DOHH2 (cell line): ENCODE measurements around the gene SLC9A1.

Experiments used
- H3F3A ChIP-seq: fragments of 200-600 bp; sonication (generic), shearing (Covaris generic); 2 replicates; pipeline ENCODE4 v1.6.0; 2016; ENCODE audit warnings: antibody characterized with exemption, mild to moderate bottlenecking; ENCODE audit not compliant: control insufficient read depth, insufficient read depth
- H3K27ac ChIP-seq: fragments of 200-600 bp; sonication (generic); 2 replicates; pipeline ENCODE4 v1.5.1; 2014; ENCODE audit warnings: low read depth, mild to moderate bottlenecking, low read length, moderate library complexity
- H3K27me3 ChIP-seq: fragments of 200-600 bp; sonication (generic); 2 replicates; pipeline ENCODE4 v1.6.1; 2014; ENCODE audit warnings: mild to moderate bottlenecking, low read length, mixed read lengths; ENCODE audit not compliant: control insufficient read depth
- H3K36me3 ChIP-seq: fragments of 200-600 bp; sonication (generic); 2 replicates; pipeline ENCODE4 v1.6.1; 2014; ENCODE audit warnings: mild to moderate bottlenecking, low read length, moderate library complexity, mixed read lengths; ENCODE audit not compliant: control insufficient read depth
- H3K4me1 ChIP-seq: fragments of 200-600 bp; sonication (generic); 2 replicates; pipeline ENCODE4 v1.6.1; 2014; ENCODE audit warnings: mild to moderate bottlenecking, low read length, mixed read lengths; ENCODE audit not compliant: control insufficient read depth
- H3K4me2 ChIP-seq: fragments of 200-600 bp; sonication (generic); 2 replicates; pipeline ENCODE4 v1.6.0; 2014; ENCODE audit warnings: mild to moderate bottlenecking, low read length, moderate library complexity
- H3K4me3 ChIP-seq: fragments of 200-600 bp; sonication (generic); 2 replicates; pipeline ENCODE4 v1.5.1; 2014; ENCODE audit warnings: mild to moderate bottlenecking, low read length, mixed read lengths
- H3K79me2 ChIP-seq: fragments of 200-600 bp; sonication (generic); 2 replicates; pipeline ENCODE4 v1.6.1; 2014; ENCODE audit warnings: mild to moderate bottlenecking, low read length, mixed read lengths; ENCODE audit not compliant: control insufficient read depth
- H3K9me2 ChIP-seq: fragments of 200-600 bp; sonication (generic); replicated peaks from 2 replicates; pipeline ENCODE4 v1.6.1; 2014; ENCODE audit warnings: mild to moderate bottlenecking, low read length, mixed read lengths; ENCODE audit not compliant: control insufficient read depth
- H3K9me3 ChIP-seq: fragments of 200-600 bp; sonication (generic); 2 replicates; pipeline ENCODE4 v1.6.1; 2014; ENCODE audit warnings: antibody characterized with exemption, low read length, mixed read lengths; ENCODE audit not compliant: control insufficient read depth, insufficient read depth
- H4K20me1 ChIP-seq: fragments of 200-600 bp; sonication (generic); 2 replicates; pipeline ENCODE4 v1.6.0; 2014; ENCODE audit warnings: low read depth, mild to moderate bottlenecking, antibody characterized with exemption, low read length, moderate library complexity; ENCODE audit not compliant: control insufficient read depth, insufficient read depth
- CTCF ChIP-seq: fragments of 200-600 bp; sonication (generic); IDR thresholded peaks from one replicate; pipeline ENCODE4 v1.5.1; 2014; ENCODE audit warnings: antibody characterized with exemption, mild to moderate bottlenecking, low read depth, low read length; ENCODE audit not compliant: poor library complexity, severe bottlenecking
- EZH2phosphoT487 ChIP-seq: fragments of 200-600 bp; sonication (generic); IDR thresholded peaks from 2 replicates; pipeline ENCODE4 v1.6.1; 2017; ENCODE audit warnings: borderline replicate concordance, mild to moderate bottlenecking, antibody characterized with exemption, low read length, moderate library complexity, mixed read lengths

SLC9A1 gene

GRCh38 chr1:27132147-27132546 is 22.8 kb downstream of the SLC9A1 start:
- TF ChIP-seq CTCF (no peak), EZH2phosphoT487 (no peak)
- Histone ChIP-seq H3F3A (no peaks in the 10 kb centered on the region), H4K20me1 (no peaks in the 10 kb centered on the region), H3K27me3 (no peaks in the 10 kb centered on the region), H3K79me2 (peaks cover 14% of the 10 kb centered on the region), H3K4me2 (no peak overlapping the region), H3K9me3 (no peaks in the 10 kb centered on the region), H3K36me3 (peaks cover 3% of the 10 kb centered on the region; the same call in 1 of the 2 replicates), H3K27ac (no peak overlapping the region), H3K4me1 (peaks cover 27% of the 10 kb centered on the region), H3K9me2 (no peaks in the 10 kb centered on the region), H3K4me3 (no peak overlapping the region)

GRCh38 chr1:27130798-27131197 is 24.1 kb downstream of the SLC9A1 start:
- Histone ChIP-seq H3K4me1 (peaks cover 13% of the 10 kb centered on the region), H3K4me2 (no peak overlapping the region), H3K79me2 (peaks cover 3% of the 10 kb centered on the region; the same call in 1 of the 2 replicates), H3K27ac (no peak overlapping the region), H3K36me3 (0 out of 2 replicates have a peak, but pooled peaks cover 3% of the 10 kb centered on the region), H3K9me3 (no peaks in the 10 kb centered on the region), H4K20me1 (no peaks in the 10 kb centered on the region), H3F3A (no peaks in the 10 kb centered on the region), H3K27me3 (no peaks in the 10 kb centered on the region), H3K9me2 (no peaks in the 10 kb centered on the region), H3K4me3 (no peak overlapping the region)
- TF ChIP-seq EZH2phosphoT487, result no peak
- no peak for TF ChIP-seq CTCF

GRCh38 chr1:27129225-27129624 is 25.7 kb downstream of the SLC9A1 start:
- no peaks in the 10 kb centered on the region for H3F3A ChIP-seq
- H3K27me3 ChIP-seq, result no peaks in the 10 kb centered on the region
- peaks cover 10% of the 10 kb centered on the region; the same call in 1 of the 2 replicates for H3K4me1 ChIP-seq
- H3K9me3 ChIP-seq, result no peaks in the 10 kb centered on the region
- H4K20me1 ChIP-seq, result no peaks in the 10 kb centered on the region
- no peak for TF ChIP-seq CTCF
- no peak for TF ChIP-seq EZH2phosphoT487
- H3K4me3 ChIP-seq, result no peak overlapping the region
- no peak overlapping the region for H3K4me2 ChIP-seq
- no peaks in the 10 kb centered on the region for H3K9me2 ChIP-seq
- no peaks in the 10 kb centered on the region for H3K36me3 ChIP-seq
- H3K79me2 ChIP-seq, result no peaks in the 10 kb centered on the region
- H3K27ac ChIP-seq, result no peak overlapping the region

- no peaks in the 10 kb centered on the region for H3K9me3 ChIP-seq
- H3F3A ChIP-seq, result no peaks in the 10 kb centered on the region
- H3K4me1 ChIP-seq, result peaks cover 5% of the 10 kb centered on the region; the same call in 1 of the 2 replicates
- TF ChIP-seq CTCF (no peak), EZH2phosphoT487 (no peak)
- no peaks in the 10 kb centered on the region for H3K27me3 ChIP-seq
- H3K27ac ChIP-seq, result no peak overlapping the region
- no peak overlapping the region for H3K4me2 ChIP-seq
- no peak overlapping the region for H3K4me3 ChIP-seq
- H3K9me2 ChIP-seq, result no peaks in the 10 kb centered on the region
- H3K36me3 ChIP-seq, result no peaks in the 10 kb centered on the region
- no peaks in the 10 kb centered on the region for H3K79me2 ChIP-seq
- H4K20me1 ChIP-seq, result no peaks in the 10 kb centered on the region
These were observed 27.5 kb downstream of the SLC9A1 start for GRCh38 chr1:27127419-27127818.
